SW 1271 (cell line): ENCODE data around the gene CACNA2D3.

ENCODE experiments used
- DNase-seq, 2 experiments: peaks; one replicate each; lab custom pipeline; 2025; lab: John Stamatoyannopoulos, UW

CACNA2D3 gene

DNA sequence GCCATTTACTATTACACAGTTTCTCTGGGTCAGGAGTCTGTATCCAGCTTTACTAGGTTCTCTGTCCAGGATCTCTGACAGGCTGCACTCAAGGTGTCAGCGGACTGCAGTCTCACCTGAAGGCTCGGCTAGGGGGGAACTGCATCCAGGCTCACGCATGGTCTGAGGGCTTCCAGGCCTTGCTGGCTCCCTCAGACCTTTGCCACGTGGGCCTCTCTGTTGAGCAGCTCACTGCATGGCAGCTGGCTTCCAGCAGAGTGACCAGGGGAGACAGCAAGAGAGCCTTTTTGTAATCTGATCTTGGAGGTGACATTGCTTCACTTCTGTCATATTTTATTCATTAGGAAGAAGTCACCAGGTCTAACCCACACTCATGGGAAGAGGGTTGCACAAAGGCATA, 152.3 kb downstream of the CACNA2D3 start:
- DNase-seq = no peak

DNA sequence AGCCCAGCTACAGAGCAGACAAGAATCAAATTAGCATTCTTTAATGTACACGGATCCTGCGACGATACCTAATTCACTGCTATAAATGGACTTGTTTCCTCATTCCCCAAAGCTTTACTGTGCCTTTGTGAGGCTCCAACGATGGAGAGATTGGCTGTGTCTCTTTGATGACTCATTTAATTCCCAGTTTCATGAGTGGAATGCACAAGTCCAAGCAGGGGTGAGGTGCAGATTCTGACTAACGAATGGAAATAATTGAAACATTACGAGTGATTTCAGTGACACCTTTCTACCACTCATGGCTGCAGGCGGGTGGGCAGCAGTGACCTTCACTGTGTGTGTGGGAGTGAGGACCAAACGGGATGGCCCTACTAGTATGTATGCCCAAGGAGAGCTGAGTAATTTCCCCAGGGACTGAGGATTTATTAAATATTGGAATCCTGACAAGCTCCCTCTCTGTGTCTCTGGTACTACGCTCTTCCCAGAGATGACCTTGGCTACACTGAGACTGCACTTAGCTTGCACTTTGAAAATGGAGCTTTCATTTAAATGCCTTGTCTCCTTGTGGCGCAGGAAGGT, 156.7 kb downstream of the CACNA2D3 start:
- no peak for DNase-seq

DNA sequence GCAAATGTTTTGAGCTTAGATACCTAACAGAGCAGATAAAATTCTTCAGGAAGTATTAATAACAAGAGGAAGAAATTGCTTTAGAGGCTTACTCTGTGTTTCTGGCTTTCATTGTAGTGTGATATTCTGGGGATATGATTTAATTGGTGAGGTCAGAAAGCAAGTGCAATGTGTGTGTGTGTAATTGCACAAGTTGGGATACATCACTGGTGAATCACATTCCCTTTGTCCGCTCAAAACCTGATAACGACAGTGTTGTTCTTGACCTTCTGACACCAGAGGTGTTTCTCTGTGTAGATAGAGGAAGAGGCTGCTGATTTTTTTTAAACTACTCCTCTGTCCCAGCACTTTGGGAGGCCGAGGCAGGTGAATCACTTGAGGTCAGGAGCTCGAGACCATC, 161.1 kb downstream of the CACNA2D3 start:
- no peak for DNase-seq

DNA sequence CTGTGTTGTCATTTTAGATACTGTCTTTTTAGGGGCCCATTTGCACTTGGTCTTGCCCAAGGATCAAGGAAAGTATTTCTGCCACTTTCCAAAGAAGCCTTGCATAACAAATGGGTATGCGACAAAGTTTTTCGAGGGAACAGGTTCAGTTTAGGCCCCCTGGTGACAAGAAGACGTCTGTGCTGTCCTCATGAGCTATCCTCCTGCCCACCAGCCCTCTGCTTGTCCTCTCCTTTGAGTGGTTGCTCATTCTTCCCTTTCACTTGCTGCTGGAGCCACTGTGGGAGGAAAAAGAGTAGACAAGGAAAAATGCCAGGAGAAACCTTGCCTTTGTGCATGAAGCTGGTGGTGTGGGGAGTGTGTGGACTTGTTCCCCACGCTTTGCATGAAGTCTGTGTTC, 171.9 kb downstream of the CACNA2D3 start:
- no peak for DNase-seq

DNA sequence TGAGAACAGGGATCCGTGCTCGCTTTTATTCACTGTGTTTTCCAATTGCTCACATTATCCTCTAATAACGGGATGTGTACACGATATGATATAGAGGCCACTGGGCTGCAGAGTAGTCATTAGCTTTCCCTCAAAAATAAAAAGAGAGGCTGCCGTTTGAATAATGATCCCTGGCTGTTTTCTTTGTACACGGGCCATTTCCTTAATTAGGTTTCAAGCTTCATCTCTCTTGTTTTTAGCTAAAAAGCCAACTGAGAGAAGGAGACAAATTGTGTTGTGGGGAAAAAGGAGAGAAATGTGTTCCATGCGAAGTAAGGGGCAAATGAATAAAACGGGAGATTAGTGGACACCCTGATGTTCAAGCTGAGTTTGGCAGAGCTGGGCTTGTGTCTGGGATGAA, 174.2 kb downstream of the CACNA2D3 start:
- DNase-seq = no peak

DNA sequence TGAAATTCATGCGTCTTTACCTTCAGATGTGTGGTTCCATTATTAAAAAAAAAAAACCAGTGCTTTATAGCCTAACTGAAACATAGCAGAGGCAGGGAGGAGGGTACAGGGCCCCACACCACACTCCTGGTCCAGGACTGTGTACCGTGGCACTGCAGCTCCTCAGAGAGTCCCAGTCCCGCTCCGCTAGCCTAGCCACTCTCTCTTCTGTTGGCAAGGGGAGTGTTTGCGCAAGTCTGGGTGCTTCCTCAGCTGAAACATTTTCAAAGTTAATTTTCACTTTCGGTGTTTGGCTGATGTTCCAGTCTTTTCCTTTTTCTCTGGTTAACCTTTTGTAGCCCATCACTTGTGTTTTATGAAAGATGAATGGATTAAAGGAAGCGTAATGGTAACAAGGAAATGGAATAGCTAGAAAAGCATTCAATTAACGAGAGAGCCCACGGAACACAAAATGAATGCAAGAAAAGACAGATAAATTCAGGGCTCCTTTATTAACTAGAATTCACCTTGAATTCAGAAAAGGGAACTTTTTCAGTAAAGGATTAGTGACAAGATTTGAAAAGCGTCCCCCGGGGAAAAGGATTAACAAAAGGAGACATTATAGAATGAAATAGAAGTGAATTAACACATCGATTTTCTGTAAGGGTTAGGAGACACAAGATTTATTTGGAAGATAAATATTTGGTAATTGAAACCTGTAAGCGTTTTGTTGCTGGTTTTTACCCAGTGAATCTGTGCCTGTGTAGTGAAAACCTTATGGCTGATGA, 177.0 kb downstream of the CACNA2D3 start:
- DNase-seq = no peak

DNA sequence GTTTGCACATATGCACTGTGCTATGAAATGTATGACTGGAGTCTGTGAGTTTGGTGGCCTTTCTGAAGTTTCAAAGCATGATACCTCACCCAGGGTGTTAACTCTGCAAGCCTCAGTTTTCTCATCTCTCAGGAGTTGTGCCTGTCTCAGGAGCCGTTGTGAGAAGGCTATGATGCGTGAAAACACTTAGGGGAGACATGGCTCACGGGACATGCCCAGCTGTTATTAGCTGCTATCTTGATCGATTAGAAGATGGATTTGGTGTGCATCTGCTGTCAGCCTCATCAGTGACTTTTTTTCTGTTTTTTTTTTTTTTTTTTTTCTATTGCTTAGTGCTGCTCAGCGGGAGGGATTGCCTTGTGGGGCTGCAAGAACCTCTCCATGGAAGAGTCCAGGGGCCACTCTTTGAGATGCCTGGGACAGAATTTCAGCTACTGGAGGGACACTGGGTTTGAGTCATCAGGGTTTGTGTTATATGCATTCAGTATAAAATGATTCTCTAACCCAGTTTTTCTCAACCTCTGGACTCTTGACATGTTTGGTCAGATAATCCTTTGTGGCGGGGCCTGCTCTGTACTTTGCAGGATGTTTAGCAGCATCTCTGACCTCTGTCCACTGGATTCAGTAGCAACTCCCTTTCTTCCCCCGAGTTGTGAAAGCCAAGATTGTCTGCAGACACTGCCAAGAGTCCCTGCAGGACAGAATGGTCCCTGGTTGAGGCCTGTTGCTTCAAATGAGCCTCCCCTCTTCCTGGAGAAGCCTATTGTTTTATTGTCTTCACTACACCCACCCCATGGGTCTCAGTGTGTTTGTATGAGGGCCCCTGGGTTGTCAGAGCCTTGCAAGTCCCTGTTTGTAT, 181.4 kb downstream of the CACNA2D3 start:
- no peak for DNase-seq

DNA sequence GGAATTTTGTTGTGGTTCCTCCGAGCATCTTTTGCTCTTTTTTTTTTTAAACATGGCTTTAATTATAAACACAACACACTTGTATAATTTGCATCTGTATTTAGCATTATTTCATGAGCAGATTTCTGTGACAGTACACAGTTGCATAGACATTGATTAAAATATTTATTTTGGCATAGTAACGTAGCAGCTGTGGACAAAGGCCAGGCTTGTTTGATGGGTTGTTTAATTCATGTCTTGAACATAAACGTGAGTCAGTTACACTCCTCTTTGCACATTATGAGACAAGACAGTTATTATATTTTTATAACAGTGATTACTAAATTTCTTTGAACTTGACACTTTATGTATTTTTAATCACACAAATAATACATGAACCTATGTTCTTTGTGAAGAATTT, 182.5 kb downstream of the CACNA2D3 start:
- no peak for DNase-seq

DNA sequence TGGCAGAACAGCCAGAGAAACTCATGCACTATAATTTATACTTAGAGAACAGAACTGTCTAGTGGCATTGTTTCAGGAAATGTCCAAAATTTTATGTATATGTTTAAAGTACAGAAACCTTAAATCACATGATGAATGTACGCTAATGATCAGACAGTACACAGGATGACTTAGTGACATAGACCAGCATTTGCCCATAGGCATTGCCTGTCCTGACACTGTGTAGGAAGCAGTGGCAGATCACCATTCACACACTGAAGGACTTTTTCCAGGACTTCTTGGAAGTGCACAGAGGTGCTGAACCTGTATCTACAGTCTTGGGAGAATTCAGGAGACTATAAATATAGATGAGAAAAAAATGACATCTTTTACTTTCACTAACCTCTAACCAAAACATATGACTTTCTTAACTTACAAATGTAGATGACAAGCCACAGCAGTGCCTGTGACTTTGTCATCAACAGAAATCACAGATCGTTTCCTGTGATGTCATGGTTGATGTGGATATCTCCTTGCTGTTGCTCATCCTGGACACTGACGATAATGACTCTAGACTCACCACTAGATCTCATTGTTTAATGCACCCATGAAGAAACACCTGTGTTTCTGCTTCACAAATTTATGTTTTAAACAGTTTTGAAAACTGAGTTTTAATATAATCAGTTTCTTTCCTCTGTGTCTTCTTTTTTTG, 183.2 kb downstream of the CACNA2D3 start:
- no peak for DNase-seq

DNA sequence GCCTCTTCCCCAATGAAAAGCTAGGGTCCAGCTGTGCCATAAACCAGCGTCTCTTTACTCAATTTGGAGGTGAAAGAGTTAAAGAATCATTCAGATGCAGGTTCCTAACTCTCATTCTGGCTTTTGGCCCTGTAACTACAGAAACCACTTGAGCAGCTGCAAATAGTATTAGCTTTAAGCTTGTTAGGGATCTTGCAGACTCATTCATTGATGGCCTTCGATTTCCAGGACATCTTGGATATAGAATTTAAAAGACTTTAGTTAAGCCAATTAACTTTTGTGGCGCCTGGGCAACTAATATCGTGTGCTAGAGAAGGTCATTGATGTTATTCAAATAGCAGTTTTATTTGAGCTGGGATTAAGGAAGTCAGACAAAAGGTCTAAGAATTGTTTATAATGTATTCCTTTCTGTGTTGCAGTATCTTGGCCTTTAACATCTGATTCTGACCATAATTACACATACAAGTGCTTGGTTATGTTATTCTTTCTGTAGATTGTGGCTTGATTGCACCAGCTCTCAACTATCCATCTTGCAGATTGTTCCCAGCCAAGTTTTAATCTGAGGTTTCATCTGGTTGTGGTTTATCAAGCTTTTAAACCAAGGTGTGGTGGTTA, 185.3 kb downstream of the CACNA2D3 start:
- no peak for DNase-seq

DNA sequence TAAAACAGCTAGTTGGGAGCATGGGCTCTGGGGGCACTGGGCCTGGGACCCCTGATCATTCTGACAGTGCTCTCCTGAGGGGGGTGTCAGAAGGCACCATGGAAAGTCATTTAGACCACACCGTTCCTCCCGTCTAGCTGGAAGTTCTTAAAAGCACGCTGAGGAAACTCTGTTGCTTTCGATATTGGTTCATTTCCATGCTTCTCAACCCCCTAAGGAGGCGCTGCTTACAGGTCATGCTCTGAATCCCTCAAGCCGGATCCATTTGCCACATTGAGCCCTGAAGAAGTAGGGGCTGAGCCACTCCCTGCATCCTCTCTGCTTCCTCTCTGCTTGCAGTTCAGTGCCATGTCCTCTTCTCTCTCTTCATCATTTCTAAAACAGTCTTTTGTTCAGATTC, 187.2 kb downstream of the CACNA2D3 start:
- DNase-seq = no peak

DNA sequence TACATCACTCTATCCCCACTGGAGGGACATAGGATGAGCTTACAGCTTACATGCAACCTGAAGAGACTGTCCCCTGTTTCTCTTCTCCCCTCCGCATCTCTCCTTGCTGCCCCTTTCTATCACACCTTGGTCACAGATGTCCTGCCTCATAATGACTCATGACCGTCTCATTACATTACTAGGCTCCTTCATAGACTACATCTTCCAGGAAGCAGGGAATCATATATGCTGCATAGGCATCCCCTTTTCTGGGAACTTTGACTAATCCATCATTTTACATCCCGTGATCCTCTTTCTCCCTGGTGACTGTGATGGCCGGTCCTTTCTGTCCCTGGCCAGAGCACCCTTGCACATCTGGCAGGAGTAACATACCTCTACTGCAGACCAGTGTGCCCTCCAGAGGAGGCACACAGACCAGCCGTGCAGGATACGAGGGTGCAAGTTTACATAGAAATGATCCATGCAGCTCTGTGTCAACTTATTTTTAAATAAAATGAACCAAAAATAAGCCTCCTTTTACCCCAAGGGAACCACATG, 188.9 kb downstream of the CACNA2D3 start:
- DNase-seq = no peak

DNA sequence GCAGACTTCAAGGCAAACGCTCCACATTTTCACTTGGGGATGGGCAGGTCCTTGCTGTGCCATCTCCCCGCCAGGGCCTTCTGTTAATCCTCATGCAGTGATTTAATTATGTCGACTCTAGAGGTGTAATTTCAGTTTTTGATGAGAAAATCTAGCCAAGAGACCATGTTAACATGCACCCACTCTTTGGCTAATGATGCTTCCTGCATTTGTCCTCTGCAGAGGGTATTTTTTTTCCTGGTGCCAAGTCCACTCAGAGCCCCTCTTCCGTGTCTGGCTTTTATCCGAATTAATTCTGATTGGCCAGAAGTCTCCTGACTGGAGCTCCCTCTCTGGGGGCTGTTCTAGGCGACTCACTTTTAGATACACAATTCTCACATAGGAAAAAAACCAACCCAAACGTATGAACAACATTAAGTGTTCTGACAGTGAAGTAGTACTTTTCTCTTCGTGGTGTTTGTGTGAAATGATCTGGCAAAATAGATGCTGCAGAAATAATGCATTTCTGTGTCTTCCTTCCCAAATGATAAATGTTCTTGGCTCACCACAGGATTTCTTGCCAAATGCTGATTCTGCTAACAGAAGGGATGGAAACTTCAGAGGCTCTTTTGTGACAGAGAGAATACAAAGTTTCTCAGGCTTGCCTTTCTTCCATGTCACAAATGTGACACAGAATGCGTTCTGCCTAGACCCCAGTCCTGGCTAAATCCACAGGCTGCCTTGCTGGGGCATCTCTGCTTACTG, 190.0 kb downstream of the CACNA2D3 start:
- DNase-seq = no peak

DNA sequence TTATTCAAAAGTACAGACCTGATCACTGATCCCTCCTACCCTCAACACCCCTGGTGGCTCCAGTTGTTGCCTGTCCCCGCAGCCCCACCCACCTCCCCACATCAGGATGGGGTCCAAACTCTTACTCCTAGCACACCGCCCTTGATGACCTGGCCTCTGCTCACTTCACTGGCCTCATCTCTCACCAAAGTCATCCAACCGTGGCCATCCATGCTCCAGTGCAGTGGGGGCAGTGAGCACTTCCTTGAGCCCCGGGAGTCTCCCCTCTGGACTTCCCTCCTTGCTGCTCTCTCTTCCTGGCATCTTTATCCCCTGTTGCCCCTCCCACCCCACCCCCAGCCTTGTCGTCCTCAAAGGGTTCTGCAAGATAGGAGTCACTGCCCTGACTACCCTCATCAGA, 191.1 kb downstream of the CACNA2D3 start:
- no peak for DNase-seq

DNA sequence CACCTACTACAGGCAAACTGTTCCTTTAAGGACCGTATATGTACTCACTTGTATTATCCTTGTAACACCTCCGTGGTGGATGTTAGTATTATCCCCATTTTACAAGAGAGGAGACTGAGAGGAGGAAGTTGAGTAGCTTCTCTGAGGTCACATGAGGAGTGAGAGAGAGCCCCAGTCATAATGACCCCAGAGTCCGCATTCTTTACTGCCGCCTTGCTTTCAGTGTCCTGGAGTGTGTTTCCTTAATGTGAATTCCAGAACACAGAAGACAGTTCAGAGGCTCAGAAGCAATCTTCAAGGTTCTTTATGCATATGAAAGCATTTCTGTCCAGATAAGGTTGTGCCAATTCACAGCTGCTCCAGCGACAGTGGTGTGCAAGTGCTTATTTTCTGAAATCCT, 199.2 kb downstream of the CACNA2D3 start:
- DNase-seq = no peak

DNA sequence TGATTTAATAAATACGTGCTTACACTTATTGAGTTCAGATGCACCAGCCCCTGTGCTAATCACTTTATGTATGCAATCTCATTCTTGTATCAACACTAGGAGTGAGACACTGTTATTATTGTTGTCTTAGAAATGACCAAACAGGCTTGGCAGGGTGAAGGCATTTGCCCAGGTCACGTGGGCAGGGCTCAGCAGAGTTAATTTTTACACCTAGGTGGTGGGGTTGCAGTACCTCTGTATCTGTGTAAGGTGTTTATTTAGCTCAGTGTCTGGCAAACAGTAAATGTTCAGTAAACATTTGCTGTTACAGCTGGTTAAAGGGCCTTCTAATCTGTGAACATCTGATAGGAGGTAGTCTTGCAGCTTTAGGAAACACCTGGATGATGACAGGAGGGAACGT, 200.0 kb downstream of the CACNA2D3 start:
- no peak for DNase-seq

DNA sequence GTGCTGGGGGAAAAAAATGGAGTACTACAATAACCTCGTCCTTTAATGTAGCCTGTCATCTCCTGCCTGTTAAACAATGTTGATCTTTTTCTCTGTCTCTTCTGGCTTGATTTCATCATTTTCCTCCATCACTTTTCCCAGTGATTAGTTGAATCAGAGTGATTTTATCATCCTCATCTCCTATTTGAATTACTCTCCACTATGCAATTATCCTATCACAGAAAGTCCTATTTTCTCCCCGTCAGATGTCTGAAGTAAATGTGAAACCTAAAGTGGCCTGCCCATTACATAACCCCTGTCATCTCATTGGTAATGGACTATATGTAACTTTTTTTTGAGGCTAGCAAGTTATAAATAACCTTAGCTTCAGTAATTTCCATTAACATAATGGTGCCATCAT, 201.8 kb downstream of the CACNA2D3 start:
- no peak for DNase-seq

DNA sequence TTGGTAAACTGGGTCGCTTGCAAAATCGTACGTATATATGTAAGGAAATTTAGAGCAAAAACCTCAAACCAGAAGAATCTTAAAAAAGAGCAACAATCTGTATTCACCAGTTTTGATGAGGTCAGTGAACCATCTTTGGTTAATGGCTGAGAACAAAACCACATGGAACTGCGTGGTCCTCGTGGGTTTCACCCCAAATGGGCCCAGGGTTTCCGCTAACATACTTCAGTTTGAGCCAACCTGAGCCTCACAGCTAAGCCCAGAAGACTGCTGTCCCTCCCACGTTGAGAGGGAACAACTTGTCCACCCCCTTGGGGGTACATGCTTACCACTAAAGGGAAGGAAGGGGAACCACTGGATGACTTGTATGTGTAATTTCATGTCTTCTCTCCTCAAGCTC, 204.6 kb downstream of the CACNA2D3 start:
- DNase-seq = no peak

DNA sequence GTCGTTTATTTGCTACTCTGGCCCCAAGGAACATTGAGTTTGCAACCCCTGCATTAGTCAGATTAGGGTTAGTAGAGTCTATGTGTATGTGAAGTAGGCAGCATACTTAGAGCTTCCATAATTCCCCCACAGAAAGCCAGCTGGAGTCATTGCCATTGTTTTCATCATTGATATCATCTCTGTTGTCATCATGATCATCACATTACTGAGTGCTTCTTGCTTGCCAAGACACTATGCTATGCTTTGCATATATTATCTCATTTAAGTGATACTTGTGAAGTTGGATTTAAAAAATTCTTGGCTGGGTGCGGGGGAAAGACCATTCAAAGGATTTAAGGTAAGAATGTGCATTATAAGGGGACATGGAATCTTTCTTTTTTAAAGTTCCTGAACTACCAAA, 209.0 kb downstream of the CACNA2D3 start:
- no peak for DNase-seq

DNA sequence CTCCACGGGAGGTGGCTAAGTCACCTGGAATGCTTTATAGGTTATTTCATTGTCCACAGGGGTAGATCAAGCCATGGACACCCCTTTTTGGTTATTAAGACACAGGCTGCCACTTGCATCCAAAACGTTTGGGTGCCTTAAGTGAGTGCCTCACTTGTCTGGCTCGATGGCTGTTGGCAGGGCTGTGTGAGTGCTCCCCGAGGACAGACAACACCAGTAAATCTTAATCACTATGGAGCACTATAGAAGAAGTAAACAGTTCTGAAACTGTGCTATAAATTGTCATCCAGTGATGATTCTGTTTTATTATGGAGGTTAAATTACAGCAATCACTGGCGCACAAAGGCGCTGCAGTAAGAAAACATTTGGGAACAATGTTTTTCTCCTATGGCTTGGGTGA, 215.5 kb downstream of the CACNA2D3 start:
- no peak for DNase-seq

DNA sequence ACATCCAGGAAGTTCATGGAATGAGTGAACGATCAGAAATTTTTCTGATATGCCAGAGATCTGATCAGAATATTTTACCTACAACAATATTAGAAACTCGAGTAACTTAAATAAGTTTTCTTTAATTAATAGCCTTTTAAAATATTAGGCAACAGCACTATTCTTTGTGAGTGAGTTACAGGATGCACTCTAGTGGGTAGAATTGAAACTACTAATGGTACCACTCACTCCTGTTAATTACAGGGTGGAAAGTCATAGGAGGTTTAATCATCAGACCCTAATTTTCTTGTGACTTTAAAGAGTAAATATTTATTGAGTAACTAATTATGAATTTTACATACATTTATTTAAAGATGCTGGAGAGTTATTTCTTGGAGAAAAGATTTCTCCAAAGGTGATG, 217.3 kb downstream of the CACNA2D3 start:
- DNase-seq = no peak
